ENCODE data around the gene TRMT5.

Gene TRMT5

DNA sequence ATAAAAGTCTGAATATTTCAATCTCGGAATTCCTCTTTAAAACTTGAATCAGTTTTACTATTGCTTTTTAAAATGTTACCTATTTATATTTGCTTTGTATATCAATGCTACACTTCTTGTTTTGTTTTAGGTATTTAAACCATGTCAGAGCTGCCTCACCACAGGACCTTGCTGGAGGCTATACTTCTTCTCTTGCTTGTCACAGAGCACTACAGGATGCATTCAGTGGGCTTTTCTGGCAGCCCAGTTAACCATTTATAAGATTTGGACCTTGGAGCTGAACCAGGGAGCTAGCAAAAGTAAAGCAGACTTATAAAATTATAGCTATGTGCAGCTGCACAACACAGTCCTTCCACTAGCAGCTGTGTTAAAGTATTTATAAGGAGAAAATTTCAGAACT, 12.8 kb downstream of the TRMT5 start:
- no peak for DNase-seq (ENCODE audit: low read depth, low spot score)

DNA sequence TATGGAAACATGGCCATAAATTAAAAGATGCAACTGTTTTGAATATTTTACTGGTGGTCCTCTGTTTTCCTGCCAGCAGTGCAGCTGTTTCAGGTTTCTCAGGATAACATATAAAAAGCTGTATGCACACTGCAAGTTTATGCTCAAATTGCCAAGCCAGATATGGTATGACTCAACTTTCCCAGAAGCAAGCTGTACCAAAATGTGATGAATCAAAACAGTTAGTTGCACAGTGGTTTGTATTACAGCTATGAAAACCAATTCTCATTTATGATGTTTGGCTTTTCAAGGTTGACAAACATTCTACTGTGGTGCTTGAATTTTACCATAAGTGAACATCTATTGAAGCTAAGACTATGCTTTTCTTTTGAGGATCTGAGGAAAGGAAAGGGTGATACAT, 15.5 kb downstream of the TRMT5 start:
- no peak overlapping the region for H3K27ac ChIP-seq
- no peak for DNase-seq (ENCODE audit: low read depth, low spot score)

More for the DNA sequence above, 12.8 kb downstream of the TRMT5 start:
- peak overlapping the region; percentile 44 for H3K27ac ChIP-seq

DNA sequence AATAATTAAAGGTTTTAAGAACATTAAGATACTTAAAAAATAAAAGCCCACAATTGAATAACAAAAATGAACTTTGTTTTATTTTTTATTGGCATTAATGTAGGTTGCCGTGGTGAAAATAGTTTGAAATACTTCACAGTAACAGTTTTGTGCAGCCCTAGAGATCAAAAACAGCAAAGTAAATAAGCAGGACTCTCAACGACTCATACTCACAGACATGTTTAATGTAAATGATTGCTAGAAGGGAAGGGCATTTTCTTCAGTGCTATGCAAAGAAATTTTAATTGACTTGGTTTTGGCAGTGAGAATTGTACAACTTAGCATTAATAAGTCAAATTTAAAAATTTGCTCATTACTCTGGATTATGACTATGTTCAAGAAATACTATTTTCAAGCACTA, 16.0 kb downstream of the TRMT5 start:
- no peak overlapping the region for H3K27ac ChIP-seq
- DNase-seq (ENCODE audit: low read depth, low spot score): no peak

DNA sequence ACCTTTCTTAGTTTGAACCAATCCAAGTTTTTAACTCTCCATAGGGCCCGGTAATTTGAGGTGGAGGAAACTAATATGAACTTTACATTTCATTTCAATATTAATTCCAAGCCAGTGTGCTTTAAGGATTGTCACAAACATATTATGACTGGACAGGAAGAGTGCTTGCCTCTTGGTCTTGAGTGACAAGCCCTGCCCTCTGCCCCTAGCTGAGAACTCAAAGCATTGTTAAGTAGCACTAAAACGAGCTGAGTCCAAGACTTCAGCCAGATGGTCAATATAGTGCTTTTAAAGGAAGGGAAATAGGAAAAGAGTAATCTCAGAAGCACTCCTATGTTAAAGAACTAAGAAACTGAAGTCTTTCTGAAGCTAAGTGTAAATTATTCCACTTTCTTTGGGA, 17.1 kb downstream of the TRMT5 start:
- DNase-seq (ENCODE audit: low read depth, low spot score): no peak
- no peak overlapping the region for H3K27ac ChIP-seq

DNA sequence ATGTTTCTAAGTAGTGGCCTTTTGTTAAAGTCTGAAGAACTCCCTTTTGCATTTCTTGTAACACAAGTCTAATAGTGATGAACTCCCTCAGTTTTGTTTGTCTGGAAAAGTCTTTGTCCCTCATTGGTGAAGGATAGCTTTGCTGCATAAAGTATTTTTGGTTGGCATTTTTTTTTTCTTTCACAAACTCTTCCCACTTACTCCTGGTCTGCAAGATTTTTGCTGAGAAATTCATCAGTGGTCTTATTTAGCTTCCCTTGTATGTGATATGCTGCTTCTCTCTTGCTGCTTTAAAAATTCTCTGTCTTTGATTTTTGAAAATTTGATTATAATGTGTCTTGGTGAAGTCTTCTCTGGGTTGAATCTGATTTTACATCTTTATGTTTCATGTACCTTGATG, 22.7 kb downstream of the TRMT5 start:
- no peak overlapping the region for H3K27ac ChIP-seq
- DNase-seq (ENCODE audit: low read depth, low spot score): no peak

DNA sequence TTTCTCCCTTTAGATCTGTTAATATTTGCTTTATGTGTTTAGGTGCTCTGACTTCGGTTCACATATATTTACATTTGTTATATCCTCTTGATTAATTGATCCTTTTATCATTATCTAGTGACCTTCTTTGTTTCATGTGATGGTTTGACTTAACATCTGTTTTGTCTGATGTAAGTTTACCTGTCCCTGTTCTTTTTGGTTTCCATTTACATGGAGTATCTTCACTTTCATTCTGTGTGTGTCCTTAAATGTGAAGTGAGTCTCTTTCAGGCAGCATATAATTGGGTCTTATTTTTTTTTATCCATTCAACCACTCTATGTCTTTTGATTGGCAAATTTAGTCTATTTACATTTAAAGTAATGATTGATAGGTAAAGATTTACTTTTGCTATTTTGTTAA, 24.2 kb downstream of the TRMT5 start:
- no peak for DNase-seq (ENCODE audit: low read depth, low spot score)
- H3K27ac ChIP-seq: no peak overlapping the region

DNA sequence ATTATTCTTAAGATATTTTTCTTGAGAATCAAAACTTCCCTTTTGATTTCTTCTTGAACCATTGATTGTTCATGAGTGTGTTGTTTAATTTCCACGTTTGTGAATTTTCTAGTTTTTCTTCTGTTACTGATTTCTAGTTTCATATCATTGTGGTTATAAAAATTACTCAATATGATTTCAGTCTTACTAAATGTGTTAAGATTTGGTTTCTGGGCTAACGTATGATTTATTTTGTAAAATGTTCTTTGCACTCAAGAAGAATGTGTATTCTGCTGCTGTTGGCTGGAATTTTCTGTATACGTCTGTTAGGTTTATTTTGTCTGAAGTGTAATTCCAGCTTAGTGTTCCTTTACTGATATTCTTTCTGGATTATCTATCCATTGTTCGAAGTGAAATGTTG, 24.7 kb downstream of the TRMT5 start:
- H3K27ac ChIP-seq: no peak overlapping the region
- DNase-seq (ENCODE audit: low read depth, low spot score): no peak

DNA sequence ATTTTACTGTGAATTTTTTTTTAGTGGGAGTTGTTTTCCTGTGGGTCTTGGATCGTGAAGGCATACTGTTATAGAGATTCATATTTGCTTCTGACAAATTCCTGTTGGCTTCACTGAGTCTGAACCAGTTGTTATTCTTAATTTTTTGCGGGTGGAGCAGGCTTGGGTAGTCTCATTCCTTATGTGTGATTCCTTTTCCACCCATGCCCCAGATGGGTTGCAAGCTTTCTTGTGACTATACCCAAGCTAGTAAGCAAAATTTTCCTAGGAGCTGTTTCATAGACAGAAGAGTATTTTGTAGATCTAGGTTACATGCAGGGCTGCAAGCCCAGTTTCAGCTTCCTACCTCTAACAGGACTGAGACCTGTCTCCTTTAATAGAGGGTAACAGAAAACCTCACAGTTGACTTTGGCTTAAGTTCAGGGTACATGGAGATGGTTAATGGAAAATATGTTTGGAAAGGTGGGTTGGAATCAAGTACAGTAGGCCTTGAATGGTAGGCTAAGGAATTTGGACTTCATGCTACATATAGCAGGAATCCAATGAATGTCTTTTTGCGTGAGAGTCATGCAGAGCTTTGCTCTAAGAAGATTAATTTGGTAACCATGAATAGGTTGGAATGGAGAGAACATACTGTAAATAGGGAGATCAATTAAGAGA, 29.0 kb downstream of the TRMT5 start:
- DNase-seq (ENCODE audit: low read depth, low spot score): no peak
- no peak overlapping the region for H3K27ac ChIP-seq

DNA sequence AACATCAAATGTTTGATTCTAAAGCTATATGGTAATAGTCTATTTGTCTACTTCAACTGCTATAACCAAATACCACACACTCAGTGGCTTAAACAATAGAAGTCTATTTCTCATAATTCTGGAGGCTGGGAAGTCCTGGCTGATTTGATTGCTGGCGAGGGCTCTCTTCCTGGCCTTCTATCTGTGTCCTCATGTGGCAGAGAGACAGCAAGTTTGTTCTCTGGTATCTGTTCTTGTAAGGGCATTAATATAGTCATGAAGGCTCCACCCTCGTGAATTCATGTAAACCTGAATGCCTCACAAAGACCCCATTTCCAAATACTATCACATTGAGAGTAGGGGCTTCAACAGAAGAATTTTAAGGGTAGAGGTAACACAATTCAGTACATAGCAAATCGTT, 34.1 kb downstream of the TRMT5 start:
- H3K27ac ChIP-seq: no peak overlapping the region
- no peak for DNase-seq (ENCODE audit: low read depth, low spot score)

DNA sequence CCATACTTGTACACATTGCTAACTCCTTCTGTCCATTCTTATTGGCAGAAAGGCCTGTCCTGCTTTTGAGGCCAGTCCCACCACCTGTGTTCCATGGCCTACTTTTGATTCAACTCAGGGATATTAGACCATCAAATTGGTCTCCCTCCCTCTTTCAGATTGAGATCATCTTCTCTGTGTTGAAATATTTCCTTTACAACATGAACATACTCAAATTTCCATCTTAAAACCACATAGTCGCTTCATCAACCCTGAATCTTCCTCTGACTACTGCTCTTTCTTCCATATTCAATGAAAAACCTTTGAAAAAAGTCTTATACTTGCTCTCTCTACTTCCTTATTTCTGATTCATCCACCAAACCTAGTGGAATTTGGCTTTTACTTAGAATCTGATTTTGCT, 34.9 kb downstream of the TRMT5 start:
- H3K27ac ChIP-seq: no peak overlapping the region
- no peak for DNase-seq (ENCODE audit: low read depth, low spot score)

DNA sequence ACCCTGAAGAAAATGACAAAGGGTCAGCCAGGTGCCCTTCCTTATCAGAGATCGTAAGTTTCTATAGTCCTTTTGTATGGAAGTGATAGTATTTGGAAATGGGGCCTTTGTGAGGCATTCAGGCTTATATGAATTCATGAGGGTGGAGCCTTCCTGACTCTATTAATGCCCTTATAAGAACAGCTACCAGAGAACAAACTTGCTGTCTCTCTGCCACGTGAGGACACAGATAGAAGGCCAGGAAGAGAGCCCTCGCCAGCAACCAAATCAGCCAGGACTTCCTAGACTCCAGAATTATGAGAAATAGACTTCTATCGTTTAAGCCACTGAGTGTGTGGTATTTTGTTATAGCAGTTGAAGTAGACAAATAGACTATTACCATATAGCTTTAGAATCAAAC, 36.7 kb downstream of the TRMT5 start:
- no peak for DNase-seq (ENCODE audit: low read depth, low spot score)
- H3K27ac ChIP-seq: no peak overlapping the region

DNA sequence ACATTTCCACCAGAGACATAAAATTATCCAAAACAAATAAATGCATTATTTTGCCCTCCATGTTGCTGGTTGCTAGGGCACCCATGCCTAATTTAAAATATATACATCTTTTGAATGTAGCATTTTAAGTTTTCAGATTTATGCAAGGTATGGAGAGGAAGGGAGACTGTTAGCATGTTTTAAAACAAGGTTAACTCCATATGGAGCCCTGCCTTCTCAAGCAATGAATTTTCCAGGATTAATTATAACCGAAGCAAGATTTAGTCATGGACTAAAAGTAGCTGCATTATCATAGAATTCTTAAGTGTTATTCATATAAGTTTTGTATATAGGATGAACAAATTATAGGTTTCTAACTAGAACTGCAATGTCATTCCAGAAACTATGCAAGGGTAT, 37.2 kb downstream of the TRMT5 start:
- H3K27ac ChIP-seq: no peak overlapping the region
- DNase-seq (ENCODE audit: low read depth, low spot score): no peak

DNA sequence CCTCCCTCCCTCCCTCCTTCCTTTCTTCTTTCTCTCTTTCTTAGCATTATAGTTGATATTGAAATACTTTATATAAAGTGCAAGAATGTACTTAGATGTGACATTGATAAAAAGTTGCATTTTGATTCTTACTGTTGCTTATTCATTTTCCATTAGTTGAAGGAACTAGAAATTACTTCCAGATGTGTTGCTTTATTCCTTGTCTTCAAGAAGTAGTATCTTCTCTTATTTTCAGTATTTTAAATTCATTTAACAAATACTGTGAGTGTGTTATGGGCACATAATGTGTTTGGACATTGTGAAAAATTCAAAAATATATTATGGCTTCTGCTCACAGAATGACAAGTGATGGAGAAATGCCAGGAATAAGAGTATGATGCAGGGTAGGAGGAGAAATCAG, 45.6 kb downstream of the TRMT5 start:
- no peak for DNase-seq (ENCODE audit: low read depth, low spot score)

DNA sequence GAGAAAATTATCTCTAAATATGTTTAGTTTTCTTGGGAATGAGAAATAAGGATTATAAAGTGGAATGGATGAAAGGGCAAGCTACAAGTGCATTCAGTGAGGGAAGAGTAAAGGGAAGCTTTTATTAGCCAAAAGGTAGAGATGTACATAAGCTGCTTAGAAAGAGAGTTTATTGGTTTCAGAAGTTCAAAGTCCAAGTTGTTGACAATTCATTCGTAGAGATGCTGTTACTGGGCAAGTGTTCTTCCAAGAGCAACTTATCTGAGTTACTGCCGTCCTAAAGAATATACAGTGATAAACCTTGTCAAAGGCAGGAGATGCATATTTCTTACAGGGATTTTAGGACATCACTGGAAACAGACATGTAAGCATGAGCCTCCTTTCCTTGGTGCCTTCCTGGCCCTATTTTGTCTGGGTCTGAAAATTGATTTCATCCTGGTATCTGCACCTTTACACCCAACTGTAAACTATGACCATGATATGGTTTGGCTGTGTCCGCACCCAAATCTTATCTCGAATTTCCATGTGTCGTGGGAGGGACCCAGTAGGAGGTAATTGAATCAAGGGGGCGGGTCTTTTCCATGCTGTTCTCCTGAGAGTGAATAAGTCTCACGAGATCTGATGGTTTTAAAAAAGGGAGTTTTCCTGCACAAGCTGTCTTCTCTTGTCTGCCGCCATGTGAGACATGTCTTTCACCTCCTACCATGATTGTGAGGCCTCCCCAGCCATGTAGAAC, 46.8 kb downstream of the TRMT5 start:
- no peak for DNase-seq (ENCODE audit: low read depth, low spot score)
- H3K27ac ChIP-seq: no peak overlapping the region

More for the DNA sequence above, 45.6 kb downstream of the TRMT5 start:
- no peak overlapping the region for H3K27ac ChIP-seq

DNA sequence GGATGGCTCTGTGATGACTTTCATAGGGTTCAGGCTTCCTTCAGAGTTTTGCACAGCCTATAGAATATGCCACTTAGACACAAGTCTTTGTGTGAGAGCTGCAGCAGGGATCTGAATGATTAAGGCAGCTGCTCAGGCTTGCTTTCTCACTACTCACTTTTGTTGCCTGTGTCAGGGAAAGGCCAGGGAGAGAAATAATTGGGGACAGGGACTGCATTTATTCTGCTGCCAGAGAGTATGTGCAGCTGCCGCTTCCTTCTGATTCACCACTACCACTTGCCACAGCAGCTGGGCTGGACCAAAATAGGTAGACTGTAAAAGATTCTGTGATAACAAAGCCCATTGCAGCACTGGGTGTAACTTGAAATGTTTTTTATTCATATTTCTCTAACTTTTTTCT, 49.7 kb downstream of the TRMT5 start:
- no peak overlapping the region for H3K27ac ChIP-seq
- no peak for DNase-seq (ENCODE audit: low read depth, low spot score)

DNA sequence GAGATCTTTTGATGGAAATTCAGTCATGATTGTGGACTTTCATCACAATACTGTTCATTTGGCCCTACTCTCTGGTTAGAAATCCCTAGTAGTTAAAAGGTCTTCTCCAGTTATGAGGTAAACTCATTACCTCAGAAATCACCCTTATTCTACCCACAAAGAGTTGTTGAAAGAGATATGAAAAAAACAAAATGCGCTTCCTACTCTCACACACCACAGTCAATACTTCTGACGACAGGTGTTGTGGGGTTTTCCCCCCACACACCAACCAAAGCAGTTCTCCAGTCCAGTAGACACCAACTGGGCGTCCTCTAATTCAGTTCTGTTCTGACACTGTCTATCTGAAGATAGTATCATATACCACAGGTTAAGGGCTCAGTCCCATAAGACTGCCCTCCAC, 54.9 kb downstream of the TRMT5 start:
- DNase-seq (ENCODE audit: low read depth, low spot score): no peak
- H3K27ac ChIP-seq: no peak overlapping the region

DNA sequence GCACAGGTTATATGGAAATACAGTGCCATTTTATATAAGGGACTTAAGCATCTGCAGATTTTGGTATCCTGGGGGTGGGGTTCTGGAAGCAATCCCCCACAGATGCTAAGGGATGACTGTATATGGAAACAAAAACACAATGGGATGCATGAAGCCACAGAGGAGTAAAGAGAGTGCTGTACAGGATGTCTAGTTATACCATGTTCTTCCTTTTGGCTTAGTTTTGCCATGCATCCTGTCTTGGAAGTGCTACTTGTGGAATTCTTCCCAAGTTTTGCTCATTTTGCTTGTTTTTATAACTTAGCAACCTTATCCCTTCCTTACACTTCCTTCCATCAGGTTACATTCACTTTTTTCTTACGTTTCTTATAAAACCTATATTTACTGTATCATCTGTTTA, 55.6 kb downstream of the TRMT5 start:
- DNase-seq (ENCODE audit: low read depth, low spot score): no peak
- no peak overlapping the region for H3K27ac ChIP-seq

DNA sequence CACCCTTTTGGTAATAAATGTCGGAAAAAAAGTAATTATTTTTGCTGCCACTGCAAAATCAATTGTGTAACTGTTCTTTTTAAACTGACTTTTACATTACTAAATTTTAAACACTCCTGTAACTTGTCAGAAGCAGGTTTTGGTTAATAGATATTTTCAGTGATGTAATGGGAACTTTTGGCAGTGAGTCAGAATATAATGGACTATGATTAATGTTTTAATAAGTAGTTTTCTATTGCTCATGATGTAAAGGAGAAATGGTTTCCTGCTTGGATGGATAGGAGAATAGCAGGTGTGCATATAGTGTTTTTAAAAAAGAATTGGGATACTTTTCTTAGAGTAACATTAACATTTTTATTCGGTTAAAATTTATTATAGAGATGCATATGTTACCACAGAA, 58.8 kb downstream of the TRMT5 start:
- no peak overlapping the region for H3K27ac ChIP-seq
- peak; percentile 45 for DNase-seq (ENCODE audit: low read depth, low spot score)
